GM10847 (cell line): ENCODE measurements around the gene KLF15.

Experiments used
- POLR2A ChIP-seq: IDR thresholded peaks from 2 replicates; pipeline ENCODE4 v1.6.1; 2011; ENCODE audit not compliant: insufficient read length; ENCODE audit errors: extremely low read depth

KLF15 gene

DNA sequence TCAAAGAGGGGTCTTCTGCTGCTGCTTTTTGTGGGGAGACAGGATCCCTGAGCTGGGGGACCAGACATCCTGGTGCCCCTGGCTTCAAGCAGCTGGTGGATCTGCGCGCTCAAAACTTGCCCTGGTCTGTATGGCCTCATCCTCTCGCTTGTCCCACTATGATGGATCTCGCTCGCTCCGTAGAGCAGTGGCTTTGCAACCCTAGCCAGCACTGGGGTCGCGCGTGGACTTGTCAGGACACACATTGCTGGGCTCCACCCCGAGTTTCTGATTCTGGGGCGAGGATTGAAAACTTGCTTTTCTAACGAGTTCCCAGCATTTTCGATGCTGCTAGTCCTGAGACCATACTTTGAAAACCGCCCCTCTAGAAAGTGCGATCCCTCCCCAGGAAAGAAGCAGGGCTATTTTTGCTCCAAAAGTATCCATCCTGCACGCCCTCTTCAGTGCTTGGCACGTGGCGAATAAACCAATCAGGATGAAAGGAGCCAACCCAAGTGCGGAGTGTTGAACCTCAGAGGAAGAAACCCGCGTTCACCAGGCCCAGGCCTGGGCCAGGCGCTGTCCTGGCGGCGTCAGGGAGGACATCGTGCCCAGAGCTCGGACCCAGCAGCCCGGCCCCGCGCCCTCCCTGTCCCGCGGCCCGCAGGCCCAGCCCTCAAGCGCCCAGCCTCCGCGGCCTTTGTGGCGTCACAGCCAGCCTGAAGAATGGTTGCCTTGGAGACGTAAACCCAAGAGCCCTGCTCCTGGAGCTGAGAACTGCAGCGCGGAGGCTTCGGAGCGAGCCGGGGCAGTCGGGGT, 37.2 kb upstream of the KLF15 start, which contains the start of gene CFAP100:
Gene CFAP100 (plus strand): TSS at position 731 of the 798 bp plus-strand sequence. CDS start 1,092 bp downstream, outside the sequence.
- no peak for TF ChIP-seq POLR2A

DNA sequence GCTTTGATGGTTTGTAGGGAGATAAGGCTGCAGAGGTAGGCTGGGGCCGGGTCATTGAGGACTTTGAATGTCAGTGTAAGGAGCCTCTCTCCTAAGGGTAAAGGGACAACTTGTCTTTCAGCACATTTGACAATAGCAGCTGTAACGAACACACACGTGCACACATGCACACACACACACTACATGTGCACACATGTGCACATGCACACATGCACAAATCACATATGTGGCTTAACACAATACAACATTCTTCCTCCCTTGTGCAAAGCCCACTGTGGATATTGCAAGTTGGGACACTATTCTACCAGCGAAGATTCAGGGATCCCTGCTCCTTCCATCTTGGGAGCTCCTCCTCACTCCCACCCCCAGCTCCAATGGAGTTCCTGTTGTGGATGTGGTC, 36.4 kb upstream of the KLF15 start:
- TF ChIP-seq POLR2A: no peak

DNA sequence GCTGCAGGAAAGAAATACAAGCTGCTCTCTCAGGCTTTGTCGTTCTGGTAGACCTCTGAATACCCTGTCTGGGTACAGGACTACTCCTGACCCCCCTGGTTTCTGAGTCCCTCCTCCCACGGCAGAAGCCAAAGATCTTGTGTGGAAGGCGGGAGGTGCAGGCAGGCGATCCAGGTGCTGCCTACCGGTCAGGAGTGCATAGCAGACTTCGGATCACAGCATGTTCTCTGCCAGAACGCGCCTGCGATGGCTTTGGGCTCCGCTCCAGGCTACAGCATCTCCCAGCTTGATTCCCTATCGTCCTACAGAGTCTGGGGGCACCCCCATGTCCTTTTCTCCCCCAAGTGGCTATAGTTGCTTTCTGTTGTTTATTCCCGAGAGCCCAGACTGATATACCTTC, 35.0 kb upstream of the KLF15 start:
- TF ChIP-seq POLR2A: no peak

DNA sequence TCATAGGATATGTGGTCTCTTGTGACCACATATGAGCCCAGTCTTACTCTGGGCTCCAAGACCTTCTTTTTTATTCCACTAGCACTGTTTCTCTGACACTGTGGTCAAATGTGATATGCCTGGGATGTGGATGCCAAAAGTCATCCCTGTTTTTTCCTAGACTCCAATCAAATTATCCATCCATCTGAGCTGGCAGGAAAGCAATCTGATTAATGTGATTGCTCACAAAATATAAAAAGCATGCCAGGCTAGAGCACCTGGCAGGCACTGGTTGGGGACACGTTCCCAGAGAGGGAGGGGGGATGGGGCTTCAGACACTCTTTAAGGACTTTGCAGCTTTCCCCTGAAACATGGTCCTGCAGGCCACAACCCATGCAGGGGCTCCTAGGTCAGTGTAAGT, 34.4 kb upstream of the KLF15 start:
- TF ChIP-seq POLR2A: no peak

DNA sequence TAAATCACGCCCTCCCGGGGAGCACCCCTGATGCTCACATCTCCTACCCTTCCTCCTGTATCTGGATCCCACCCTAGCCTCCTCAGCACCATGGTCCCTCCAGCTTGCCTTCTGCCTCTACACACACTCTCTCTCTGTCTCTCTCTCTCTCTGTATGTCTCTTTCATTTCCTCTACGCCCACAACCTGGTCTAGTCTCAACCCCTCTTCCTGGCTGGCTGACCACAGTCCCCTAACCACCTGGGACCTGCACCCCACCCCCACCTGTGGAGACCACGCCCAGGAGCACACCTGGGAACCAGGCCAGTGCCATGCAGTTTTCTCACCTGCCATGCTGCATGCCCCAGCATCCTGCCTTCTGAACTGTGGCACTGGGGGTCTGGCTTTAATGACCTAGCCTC, 33.5 kb upstream of the KLF15 start:
- no peak for TF ChIP-seq POLR2A

DNA sequence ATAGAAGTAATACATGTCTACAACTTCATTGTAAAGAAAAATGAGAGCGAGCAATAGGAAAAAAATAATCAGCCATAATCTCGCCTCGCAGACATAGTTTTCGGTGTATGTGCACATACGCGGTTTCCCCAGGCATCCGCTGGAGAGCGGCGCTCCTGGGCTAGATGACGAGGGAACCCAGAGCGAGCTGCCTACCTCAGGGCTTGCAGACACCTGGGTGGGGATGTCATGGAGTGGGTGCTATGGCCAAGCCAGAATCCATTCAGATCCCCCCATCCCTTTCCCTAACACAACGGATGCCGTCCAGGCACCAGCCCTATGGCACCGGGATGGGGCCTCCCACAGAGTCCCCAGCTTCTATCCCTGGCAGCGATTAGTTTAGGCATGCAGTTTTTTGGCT, 33.0 kb upstream of the KLF15 start:
- no peak for TF ChIP-seq POLR2A

DNA sequence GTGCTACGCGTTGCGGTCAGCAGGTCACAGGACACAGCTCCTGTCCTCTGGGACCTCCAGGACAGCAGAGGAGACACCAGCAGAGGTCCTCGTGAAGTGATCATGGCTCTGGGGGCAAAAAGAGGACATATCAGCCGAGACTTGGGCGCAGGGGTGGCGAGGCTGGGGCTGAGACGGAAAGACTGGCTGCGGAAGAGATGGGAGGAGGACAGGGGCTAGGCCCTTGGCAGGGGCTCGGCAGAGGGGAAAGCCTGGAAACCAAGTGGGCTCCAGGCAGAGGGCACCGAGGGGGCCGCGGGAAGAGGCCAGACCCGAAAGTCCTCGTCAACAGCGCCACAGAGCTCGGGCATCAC, 32.6 kb upstream of the KLF15 start:
- no peak for TF ChIP-seq POLR2A

DNA sequence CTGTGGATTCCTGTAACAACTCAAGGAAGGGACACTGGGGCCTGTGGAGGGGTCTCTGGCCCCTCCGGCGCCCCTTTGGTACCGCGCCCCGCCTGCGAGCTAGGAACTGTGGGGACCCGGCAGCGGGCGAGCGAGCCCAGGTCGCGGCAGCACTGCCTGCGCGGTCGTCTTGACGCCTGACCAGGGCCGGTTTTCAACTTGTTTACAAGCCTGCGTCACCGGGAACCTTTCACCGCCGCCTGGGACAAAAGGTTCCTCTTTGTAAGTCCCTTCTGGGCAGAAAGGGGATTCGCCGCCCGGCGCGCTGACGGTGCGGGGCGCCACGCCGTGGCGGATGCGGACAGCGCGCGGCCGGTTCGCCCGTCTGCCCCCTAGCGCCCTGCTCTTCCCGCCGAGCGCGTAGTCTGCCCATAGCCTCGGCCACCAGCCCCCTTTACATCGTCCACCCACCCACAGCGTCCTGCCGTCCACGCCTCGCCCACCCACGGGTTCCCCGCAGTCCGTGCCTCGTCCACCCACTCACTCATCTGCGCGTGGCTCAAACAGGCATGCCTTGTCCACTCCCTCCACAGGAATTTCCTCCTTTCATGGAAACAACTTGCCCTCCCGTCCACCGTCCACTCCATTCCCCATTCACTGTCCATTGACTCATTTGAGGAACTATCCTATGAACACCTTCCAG, 32.0 kb upstream of the KLF15 start:
- no peak for TF ChIP-seq POLR2A

DNA sequence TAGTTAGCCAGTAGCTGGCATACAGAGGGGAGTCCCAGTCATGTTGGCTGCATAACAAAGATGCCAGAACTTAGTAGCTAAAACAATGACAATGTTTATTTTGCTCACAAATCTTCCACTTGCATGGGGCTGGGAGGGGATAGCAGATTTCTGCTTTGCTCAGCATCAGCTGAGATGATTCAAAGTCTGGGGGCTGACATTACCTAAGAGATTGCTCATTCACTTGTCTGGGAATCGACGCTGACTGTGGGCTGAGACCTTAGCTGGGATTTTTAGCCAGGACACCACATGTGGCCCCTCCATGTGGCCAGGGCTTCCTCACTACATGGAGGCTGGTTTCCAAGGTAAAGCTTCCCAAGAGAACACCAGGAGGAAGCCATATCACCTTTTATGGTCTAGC, 24.8 kb upstream of the KLF15 start:
- no peak for TF ChIP-seq POLR2A

DNA sequence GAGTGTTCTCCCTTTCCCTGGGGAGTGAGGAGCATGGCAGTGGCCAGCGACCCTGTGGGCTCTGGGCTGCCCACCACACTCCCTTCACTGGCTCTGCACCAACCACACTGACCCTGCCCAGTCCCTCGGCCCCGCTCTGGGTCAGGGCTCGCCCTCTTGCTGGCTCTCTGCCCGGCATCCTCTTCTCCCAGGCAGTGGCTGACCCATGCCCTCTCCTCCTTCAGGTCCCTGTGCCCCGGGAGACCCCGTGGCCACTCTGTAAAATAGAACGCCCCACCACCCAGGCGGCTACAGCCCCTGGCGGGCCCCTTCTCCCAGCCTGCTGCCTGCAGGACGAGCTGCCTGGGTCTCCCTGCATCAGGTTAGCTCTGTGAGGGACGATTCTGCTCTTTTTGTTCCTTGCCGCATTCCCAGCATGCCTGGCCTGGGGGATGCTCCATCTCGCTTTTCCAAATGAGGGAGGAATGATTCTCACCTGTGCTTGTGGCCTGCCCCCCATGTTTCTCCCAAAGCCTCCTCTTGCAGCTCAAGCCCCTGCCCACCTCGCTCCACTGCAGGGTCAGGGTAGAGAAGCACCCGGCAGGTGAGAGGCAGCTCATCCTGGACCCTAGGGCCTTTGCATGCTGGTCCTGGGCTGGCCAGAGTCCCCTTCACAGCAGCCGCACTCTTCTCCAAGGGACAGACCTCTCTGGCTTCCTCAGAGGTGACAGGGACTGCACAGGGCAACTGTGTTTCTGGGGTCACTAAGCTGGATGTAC, 23.0 kb upstream of the KLF15 start:
- no peak for TF ChIP-seq POLR2A

DNA sequence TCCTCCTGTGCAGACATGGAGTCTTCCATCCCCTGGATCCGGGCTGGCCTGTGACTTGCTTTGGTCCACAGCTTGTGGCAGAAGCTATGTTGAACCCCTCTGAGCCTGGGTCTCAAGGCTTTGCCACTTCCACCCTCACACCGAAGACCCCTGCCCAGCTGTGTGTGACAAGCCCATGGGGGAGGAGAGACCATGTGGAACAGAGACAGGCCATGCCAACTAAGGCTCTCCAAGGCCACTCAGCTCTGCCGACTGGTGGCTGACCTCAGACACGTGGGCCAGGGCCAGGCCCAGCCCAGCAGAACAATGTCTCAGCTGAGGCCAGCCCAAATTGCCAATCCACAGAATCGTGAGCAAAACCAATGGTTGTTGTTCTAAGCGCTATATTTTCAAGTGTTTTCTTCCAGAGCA, 21.1 kb upstream of the KLF15 start:
- TF ChIP-seq POLR2A: no peak

DNA sequence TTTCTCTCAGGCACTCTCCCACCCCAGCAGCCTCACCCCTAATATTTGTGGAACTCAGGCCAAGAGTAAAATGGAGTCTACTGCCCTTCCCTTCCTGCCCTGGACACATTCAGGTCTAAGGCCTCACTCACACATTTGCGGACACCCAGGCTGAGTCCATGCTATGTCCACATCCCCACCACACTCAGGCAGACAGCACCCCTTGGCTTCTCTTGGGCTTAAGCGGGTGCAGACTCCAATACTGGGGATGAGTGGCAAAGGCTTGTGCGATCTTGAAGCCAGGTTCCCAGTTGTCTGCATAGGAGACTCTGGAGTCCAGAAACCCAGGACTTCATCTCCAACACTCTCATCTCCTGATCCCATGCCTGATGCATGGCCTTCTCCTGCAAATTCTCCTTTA, 20.0 kb upstream of the KLF15 start:
- no peak for TF ChIP-seq POLR2A

DNA sequence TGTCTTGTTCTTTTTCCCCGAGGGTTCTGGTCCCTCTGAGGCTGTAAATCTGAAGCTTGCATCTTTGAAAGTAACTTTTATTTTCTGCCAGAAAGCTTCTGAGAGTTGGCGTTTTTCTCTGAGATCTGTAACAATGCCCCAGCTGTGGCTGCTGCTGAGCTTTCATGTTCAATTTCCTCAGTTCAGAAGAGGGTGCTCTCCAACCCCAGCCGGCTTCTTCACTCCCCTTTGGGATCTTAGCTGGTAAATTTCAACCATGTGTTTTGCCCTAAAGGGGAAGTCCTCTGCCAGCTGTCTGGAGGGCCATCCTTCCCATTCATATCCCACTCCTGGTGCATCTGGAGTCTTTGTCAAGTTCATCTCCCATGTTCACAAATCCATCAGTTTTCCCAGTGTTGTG, 19.2 kb upstream of the KLF15 start:
- no peak for TF ChIP-seq POLR2A

DNA sequence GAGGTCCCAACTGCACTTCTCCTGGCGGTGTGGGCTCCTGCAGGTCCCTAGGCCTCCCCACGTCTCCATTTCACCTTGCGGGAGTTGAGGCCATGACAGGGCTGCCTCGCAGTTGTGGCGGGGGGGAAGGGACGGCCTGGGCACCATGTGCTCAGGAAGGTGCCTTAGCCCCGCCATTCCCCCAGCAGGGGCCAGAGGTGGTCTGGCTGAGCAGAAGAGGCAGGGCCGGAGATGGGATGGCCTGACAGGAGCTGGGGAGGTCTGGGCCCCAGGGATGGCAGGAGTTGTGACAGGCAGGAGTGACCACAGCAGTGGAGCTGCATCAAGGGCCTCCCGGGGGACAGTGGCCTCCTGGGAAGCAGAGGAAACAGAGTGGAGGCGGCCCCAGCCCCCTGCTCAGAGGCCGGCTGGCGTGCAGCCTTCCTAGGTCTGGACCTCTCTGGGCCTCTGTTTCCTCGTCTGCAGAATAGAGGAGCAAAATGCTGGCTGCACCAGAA, 18.7 kb upstream of the KLF15 start:
- TF ChIP-seq POLR2A: no peak

DNA sequence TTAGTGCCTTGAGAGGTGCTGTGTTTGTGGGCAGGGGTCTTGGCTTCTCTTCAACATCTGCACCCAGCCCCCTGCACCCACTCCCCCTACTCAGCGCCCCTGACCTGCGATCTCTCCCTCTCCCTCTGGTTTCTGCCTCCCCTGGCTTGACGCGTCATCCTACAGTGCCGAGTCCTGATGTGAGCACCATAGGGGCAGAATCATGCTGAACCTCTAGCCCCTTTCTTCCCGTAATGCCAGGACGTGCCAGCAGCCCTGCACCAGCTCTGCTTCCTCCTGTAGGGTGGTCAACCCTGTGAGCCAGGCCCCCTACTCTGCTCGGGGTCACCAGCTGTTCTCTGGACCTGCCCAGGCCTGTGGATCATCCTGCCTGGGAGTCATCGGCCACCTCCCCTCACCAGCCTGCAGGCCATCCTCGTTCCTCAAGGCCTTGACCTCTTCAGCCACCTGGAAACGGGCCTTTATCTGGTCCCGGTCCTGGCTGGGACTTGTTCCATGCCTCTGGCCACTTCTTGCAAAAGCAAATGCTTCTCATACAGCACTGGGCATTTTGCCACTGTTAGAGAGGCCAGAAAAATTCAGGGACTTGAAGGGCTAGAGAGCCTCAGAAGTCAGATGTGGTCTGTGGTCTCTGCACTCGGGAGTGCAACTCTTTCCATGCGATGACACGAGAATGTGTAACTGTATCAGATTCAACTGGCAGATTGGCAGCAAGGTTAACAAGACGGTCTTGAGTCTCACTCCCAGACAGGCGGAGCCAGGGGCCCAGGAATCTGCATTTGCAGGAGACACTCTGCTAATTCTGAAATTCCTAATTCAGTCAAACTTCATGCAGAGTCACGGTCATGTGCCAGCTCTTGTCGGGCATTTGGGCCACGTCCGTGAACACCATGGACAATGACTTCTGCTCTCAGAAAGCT, 16.7 kb upstream of the KLF15 start:
- TF ChIP-seq POLR2A: no peak
